HepG2 (cell line): ENCODE measurements around the gene PCSK7. TPM values are rescaled to one million over a fixed set of nuclear protein-coding genes. Genes with fewer than 3 reads are reported as not detected.

Source experiments
- ATAC-seq: fragments of 200-7000 bp; cut with Tn5 transposase; 3 replicates; pipeline ENCODE4 v1.9.1; 2020; ENCODE audit warnings: mild to moderate bottlenecking, moderate library complexity
- BruUV-seq: library from RNA; stranded (reverse); fragments of 400-500 nt; replicated peaks from 2 replicates; lab custom pipeline; 2021; lab: Mats Ljungman, UMichigan
- CTCF ChIA-PET: fragments of 300-600 bp; formaldehyde crosslinking; extraction: SDS; loops from one replicate; lab custom pipeline; 2021; ENCODE audit warnings: low total read pairs, inconsistent platforms, low intra/inter-chr PET ratio; lab: Yijun Ruan, JAX
- POLR2A ChIA-PET: fragments of 350-600 bp; sonication (Branson Sonifier 250); formaldehyde crosslinking; loops from one replicate; lab custom pipeline; 2020; ENCODE audit warnings: antibody characterized with exemption, inconsistent platforms; lab: Yijun Ruan, JAX
- DNase-seq: peaks from one replicate; pipeline ENCODE4 v3.0.0-alpha.2; 2015; ENCODE audit warnings: low spot score
- FAIRE-seq: peaks from 3 replicates; lab custom pipeline; 2011; peaks lifted over from hg19 to GRCh38; lab: Jason Lieb, UNC
- H2AFZ ChIP-seq: one replicate; pipeline ENCODE4 v1.6.1; 2011; ENCODE audit warnings: low read length, inconsistent platforms
- H3K27ac ChIP-seq: fragments of 300-600 bp; 3 replicates; pipeline ENCODE4 v1.8.0; 2011; ENCODE audit warnings: mixed run types, mild to moderate bottlenecking, mixed read lengths, low read length, inconsistent platforms; ENCODE audit not compliant: insufficient read depth; ENCODE audit errors: extremely low read length
- H3K27me3 ChIP-seq, 2 experiments: fragments of 200-600 bp in 1 of 2; 2 replicates in 1 of 2; 3 replicates in 1 of 2; pipeline versions ENCODE4 v1.6.0 to v1.8.0; 2011; ENCODE audit warnings: low read length in 2 of 2, mild to moderate bottlenecking in 2 of 2, moderate library complexity in 2 of 2, inconsistent platforms in 1 of 2; ENCODE audit not compliant: insufficient read depth in 2 of 2, control insufficient read depth in 1 of 2
- H3K36me3 ChIP-seq, 2 experiments: fragments of 200-600 bp in 1 of 2; replicated peaks in 1 of 2; 2 replicates in 1 of 2; 3 replicates in 1 of 2; pipeline versions ENCODE4 v1.5.1 to v1.8.0; 2011; ENCODE audit warnings: low read length in 2 of 2, inconsistent platforms in 1 of 2; ENCODE audit not compliant: insufficient read depth in 2 of 2, control insufficient read depth in 1 of 2
- H3K4me1 ChIP-seq: 2 replicates; pipeline ENCODE4 v1.5.1; 2012; ENCODE audit warnings: low read length, inconsistent platforms; ENCODE audit not compliant: insufficient read depth
- H3K4me2 ChIP-seq: 2 replicates; pipeline ENCODE4 v1.6.0; 2011; ENCODE audit warnings: low read depth, low read length, inconsistent platforms
- H3K4me3 ChIP-seq, 3 experiments: fragments of 200-600 bp in 1 of 3; sonication (generic), shearing (Covaris generic) in 1 of 3; replicated peaks in 1 of 3; 2 replicates each; pipeline ENCODE4 v1.5.1; 2011 to 2016; ENCODE audit warnings: low read length in 3 of 3, inconsistent platforms in 2 of 3, low read depth in 2 of 3, mild to moderate bottlenecking in 2 of 3, control low read depth in 1 of 3, mixed read lengths in 1 of 3; ENCODE audit not compliant: insufficient read depth in 1 of 3
- H3K79me2 ChIP-seq: one replicate; pipeline ENCODE4 v1.6.1; 2011; ENCODE audit warnings: low read length, inconsistent platforms; ENCODE audit not compliant: insufficient read depth
- H3K9ac ChIP-seq: 2 replicates; pipeline ENCODE4 v1.6.0; 2011; ENCODE audit warnings: mild to moderate bottlenecking, low read depth, low read length, inconsistent platforms; ENCODE audit not compliant: insufficient read depth
- H3K9me3 ChIP-seq: 2 replicates; pipeline ENCODE4 v1.5.1; 2012; ENCODE audit warnings: mild to moderate bottlenecking, low read length
- H4K20me1 ChIP-seq: 2 replicates; pipeline ENCODE4 v1.6.0; 2011; ENCODE audit warnings: inconsistent platforms, mild to moderate bottlenecking, low read length, moderate library complexity; ENCODE audit not compliant: insufficient read depth
- DR1 ChIP-seq: sonication (generic); formaldehyde crosslinking; IDR thresholded peaks from 2 replicates; pipeline ENCODE4 v1.8.0; 2021; ENCODE audit warnings: mild to moderate bottlenecking, missing genetic modification reagents, inconsistent platforms
- GABPA ChIP-seq, 2 experiments: IDR thresholded peaks; 2 replicates each; pipeline ENCODE4 v1.6.1; 2011 to 2016; ENCODE audit warnings: low read depth in 2 of 2, low read length in 1 of 2, missing biosample characterization in 1 of 2, missing genetic modification characterization in 1 of 2
- MBD4 ChIP-seq: IDR thresholded peaks from 2 replicates; pipeline ENCODE4 v1.6.1; 2012; ENCODE audit warnings: low read length, inconsistent platforms, borderline replicate concordance
- NFE2 ChIP-seq: sonication (generic); formaldehyde crosslinking; IDR thresholded peaks from 2 replicates; pipeline ENCODE4 v1.4.0; 2020; ENCODE audit warnings: missing genetic modification reagents
- PCBP1 ChIP-seq: fragments of 200-400 bp; formaldehyde crosslinking; IDR thresholded peaks from 2 replicates; pipeline ENCODE4 v1.6.1; 2017; ENCODE audit warnings: mild to moderate bottlenecking, low read depth, low read length, borderline replicate concordance
- TCF7L2 ChIP-seq: IDR thresholded peaks from 2 replicates; pipeline ENCODE4 v1.6.1; 2011; ENCODE audit warnings: mild to moderate bottlenecking, low read depth, low read length, moderate library complexity
- ZBTB7A ChIP-seq: sonication (generic); formaldehyde crosslinking; IDR thresholded peaks from 2 replicates; pipeline ENCODE4 v1.8.0; 2022; ENCODE audit warnings: mild to moderate bottlenecking, missing genetic modification reagents
- ZC3H13 ChIP-seq: sonication (generic); formaldehyde crosslinking; IDR thresholded peaks from 2 replicates; pipeline ENCODE4 v1.8.1; 2023; ENCODE audit warnings: mild to moderate bottlenecking, missing genetic modification reagents, moderate library complexity
- ZNF570 ChIP-seq: sonication (generic); formaldehyde crosslinking; IDR thresholded peaks from 2 replicates; pipeline ENCODE4 v1.4.0; 2020; ENCODE audit warnings: mild to moderate bottlenecking, missing genetic modification reagents, borderline replicate concordance
- ZNF883 ChIP-seq: sonication (generic); formaldehyde crosslinking; IDR thresholded peaks from 2 replicates; pipeline ENCODE4 v1.5.1; 2020; ENCODE audit warnings: mild to moderate bottlenecking, missing genetic modification reagents; ENCODE audit errors: not compliant biosample characterization
- WGBS: methylation state at CpG from one replicate; pipeline ENCODE4 v1.1.6; 2017; ENCODE audit warnings: low lambda C conversion rate; 5-methylcytosine and 5-hydroxymethylcytosine counted together
- in situ Hi-C: cut with HindIII; loops from 2 replicates; pipeline ENCODE4 v1.10.0; 2017; ENCODE audit warnings: low pct_unique_long_range_greater_than_20kb; ENCODE audit not compliant: extremely low pct_ligation_motif_present
- intact Hi-C: fragments of 100-400 bp; cut with micrococcal nuclease; formaldehyde crosslinking; loops from one replicate; pipeline ENCODE4 v1.10.0; 2022; ENCODE audit not compliant: unreplicated experiment
- polyA plus RNA-seq, 8 experiments: library from polyadenylated mRNA; depleted of rRNA in 3 of 8; stranded (reverse) in 7 of 8; unstranded in 1 of 8; fragments of >200 nt; fragmentation: Illumina TruSeq in 4 of 8; extraction: Trizol in 4 of 8; gene quantifications; 2 replicates each; pipeline versions ENCODE4 v1.2.1 to v1.2.3, GENCODE V29; 2011 to 2016; ENCODE audit warnings: low read depth in 4 of 8, missing spikeins in 1 of 8, mixed read lengths in 1 of 8; ENCODE audit not compliant: insufficient read depth in 1 of 8
- total RNA-seq, 5 experiments: library from RNA; depleted of rRNA; stranded (reverse); fragments of >200 nt; fragmentation: Illumina TruSeq; extraction: Trizol; gene quantifications; 2 replicates each; pipeline ENCODE4 v1.2.3, GENCODE V29; 2016; ENCODE audit warnings: low read depth in 1 of 5
- TF ChIP-seq, protein P1 (sequence below), 2 experiments: IDR thresholded peaks; 2 replicates each; pipeline ENCODE4 v1.6.1; 2011 to 2012; ENCODE audit warnings: low read length in 2 of 2, borderline replicate concordance in 1 of 2, low read depth in 1 of 2, mild to moderate bottlenecking in 1 of 2, moderate library complexity in 1 of 2
- TF ChIP-seq, protein P2 (sequence below), 2 experiments: fragments of 450-650 bp in 1 of 2; sonication (generic) in 1 of 2; formaldehyde crosslinking in 1 of 2; IDR thresholded peaks; 2 replicates each; pipeline versions ENCODE4 v1.6.1 to v1.8.0; 2016 to 2022; ENCODE audit warnings: antibody characterized with exemption in 1 of 2, mild to moderate bottlenecking in 1 of 2, missing genetic modification reagents in 1 of 2

PCSK7 gene
- total and polyA plus RNA-seq, 2 of the 13 experiments (the other 11 are each of a cell fraction or from before 2014, with no cell fraction given), result 13.4 to 13.8 TPM

DNA sequence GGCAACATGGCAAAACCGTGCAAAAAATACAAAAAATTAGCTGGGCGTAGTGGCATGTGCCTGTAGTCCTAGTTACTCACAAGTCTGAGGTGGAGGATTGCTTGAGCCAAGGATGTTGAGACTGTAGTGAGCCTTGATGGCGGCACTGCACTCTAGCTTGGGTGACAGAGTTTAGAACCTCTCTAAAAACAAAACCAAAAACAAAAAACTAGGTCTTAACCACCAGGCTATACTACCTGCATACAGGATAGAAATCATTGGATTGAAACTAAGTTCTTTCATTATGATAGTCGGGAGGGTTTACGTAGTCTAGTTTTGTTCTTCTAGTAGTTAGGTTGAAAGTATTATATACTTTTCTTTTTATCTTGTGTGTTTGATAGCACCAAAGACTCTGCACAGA, 6.3 kb upstream of the PCSK7 start:
- Histone ChIP-seq H3K27ac (no peak overlapping the region), H3K9me3 (no peaks in the 10 kb centered on the region), H3K36me3 (peaks cover 8 to 24% of the 10 kb centered on the region in 2 experiments; a peak in 4 of 5 replicates), H2AFZ (no peak overlapping the region), H3K4me2 (no peak overlapping the region)
- no peak for ATAC-seq
- BruUV-seq, result no TSS peak
- POLR2A ChIA-PET, result interaction anchor here (0.6 kb wide), 1 partner anchor 167 kb away, joined by 3 read pairs; no protein-coding TSS in a partner anchor
- no peak for FAIRE-seq
- 93% methylated on average over 5 of the region's 5 CpGs for WGBS
- CTCF ChIA-PET, result no interaction called here
- TF ChIP-seq DR1 (no peak), ZC3H13 (CRISPR knock-in tag) (no peak), NFE2 (CRISPR knock-in tag) (no peak), ZNF883 (CRISPR knock-in tag) (no peak), PCBP1 (no peak), GABPA (IDR thresholded peaks at IDR 0.05; ENCODE audit: low read depth, low read length) (no peak), GABPA (CRISPR knock-in tag; IDR thresholded peaks at IDR 0.05; ENCODE audit: low read depth) (no peak), TCF7L2 (no peak), ZNF570 (CRISPR knock-in tag) (no peak), MBD4 (no peak), ZBTB7A (CRISPR knock-in tag) (no peak)
- TF ChIP-seq, protein P1, sequence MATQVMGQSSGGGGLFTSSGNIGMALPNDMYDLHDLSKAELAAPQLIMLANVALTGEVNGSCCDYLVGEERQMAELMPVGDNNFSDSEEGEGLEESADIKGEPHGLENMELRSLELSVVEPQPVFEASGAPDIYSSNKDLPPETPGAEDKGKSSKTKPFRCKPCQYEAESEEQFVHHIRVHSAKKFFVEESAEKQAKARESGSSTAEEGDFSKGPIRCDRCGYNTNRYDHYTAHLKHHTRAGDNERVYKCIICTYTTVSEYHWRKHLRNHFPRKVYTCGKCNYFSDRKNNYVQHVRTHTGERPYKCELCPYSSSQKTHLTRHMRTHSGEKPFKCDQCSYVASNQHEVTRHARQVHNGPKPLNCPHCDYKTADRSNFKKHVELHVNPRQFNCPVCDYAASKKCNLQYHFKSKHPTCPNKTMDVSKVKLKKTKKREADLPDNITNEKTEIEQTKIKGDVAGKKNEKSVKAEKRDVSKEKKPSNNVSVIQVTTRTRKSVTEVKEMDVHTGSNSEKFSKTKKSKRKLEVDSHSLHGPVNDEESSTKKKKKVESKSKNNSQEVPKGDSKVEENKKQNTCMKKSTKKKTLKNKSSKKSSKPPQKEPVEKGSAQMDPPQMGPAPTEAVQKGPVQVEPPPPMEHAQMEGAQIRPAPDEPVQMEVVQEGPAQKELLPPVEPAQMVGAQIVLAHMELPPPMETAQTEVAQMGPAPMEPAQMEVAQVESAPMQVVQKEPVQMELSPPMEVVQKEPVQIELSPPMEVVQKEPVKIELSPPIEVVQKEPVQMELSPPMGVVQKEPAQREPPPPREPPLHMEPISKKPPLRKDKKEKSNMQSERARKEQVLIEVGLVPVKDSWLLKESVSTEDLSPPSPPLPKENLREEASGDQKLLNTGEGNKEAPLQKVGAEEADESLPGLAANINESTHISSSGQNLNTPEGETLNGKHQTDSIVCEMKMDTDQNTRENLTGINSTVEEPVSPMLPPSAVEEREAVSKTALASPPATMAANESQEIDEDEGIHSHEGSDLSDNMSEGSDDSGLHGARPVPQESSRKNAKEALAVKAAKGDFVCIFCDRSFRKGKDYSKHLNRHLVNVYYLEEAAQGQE (IDR thresholded peaks at IDR 0.05; ENCODE audit: borderline replicate concordance in 1 of 2, low read depth in 1 of 2, low read length in 2 of 2), result no peak
- TF ChIP-seq, protein P2, sequence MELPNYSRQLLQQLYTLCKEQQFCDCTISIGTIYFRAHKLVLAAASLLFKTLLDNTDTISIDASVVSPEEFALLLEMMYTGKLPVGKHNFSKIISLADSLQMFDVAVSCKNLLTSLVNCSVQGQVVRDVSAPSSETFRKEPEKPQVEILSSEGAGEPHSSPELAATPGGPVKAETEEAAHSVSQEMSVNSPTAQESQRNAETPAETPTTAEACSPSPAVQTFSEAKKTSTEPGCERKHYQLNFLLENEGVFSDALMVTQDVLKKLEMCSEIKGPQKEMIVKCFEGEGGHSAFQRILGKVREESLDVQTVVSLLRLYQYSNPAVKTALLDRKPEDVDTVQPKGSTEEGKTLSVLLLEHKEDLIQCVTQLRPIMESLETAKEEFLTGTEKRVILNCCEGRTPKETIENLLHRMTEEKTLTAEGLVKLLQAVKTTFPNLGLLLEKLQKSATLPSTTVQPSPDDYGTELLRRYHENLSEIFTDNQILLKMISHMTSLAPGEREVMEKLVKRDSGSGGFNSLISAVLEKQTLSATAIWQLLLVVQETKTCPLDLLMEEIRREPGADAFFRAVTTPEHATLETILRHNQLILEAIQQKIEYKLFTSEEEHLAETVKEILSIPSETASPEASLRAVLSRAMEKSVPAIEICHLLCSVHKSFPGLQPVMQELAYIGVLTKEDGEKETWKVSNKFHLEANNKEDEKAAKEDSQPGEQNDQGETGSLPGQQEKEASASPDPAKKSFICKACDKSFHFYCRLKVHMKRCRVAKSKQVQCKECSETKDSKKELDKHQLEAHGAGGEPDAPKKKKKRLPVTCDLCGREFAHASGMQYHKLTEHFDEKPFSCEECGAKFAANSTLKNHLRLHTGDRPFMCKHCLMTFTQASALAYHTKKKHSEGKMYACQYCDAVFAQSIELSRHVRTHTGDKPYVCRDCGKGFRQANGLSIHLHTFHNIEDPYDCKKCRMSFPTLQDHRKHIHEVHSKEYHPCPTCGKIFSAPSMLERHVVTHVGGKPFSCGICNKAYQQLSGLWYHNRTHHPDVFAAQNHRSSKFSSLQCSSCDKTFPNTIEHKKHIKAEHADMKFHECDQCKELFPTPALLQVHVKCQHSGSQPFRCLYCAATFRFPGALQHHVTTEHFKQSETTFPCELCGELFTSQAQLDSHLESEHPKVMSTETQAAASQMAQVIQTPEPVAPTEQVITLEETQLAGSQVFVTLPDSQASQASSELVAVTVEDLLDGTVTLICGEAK (IDR thresholded peaks at IDR 0.05), result no peak
- TF ChIP-seq, protein P2 (CRISPR knock-in tag; IDR thresholded peaks at IDR 0.05), result no peak
- TF ChIP-seq, all 625 proteins: peak for 0
- DNase-seq, result no peak
- H3K9ac ChIP-seq, result no peak overlapping the region
- peaks cover 6% of the 10 kb centered on the region for H3K79me2 ChIP-seq
- no peaks in the 10 kb centered on the region for H4K20me1 ChIP-seq
- peaks cover 11% of the 10 kb centered on the region for H3K4me1 ChIP-seq
- H3K27me3 ChIP-seq, result no peaks in the 10 kb centered on the region
- intact Hi-C loops (no loop called here), in situ Hi-C loops (no loop called here)
- H3K4me3 ChIP-seq, result no peak overlapping the region
